Fibroblast of lung (primary cell): ENCODE data around the gene ARHGAP42. TPM values are rescaled to one million over a fixed set of nuclear protein-coding genes. Genes with fewer than 3 reads are reported as not detected.

Source experiments
- DNase-seq, 2 donors: peaks; one replicate each; pipeline versions ENCODE4 v3.0.0 to v3.0.0-alpha.2; 2010; ENCODE audit warnings: low read depth in 2 of 2
- H2AFZ ChIP-seq: 2 replicates; pipeline ENCODE4 v1.5.1; 2012; ENCODE audit warnings: low read length, control low read depth, inconsistent platforms
- H3K27ac ChIP-seq: 2 replicates; pipeline ENCODE4 v1.5.1; 2011; ENCODE audit warnings: low read length, control low read depth; ENCODE audit not compliant: insufficient read depth
- H3K27me3 ChIP-seq: 2 replicates; pipeline ENCODE4 v1.5.1; 2011; ENCODE audit warnings: mild to moderate bottlenecking, low read length; ENCODE audit not compliant: control insufficient read depth, insufficient read depth
- H3K36me3 ChIP-seq: 2 replicates; pipeline ENCODE4 v1.5.1; 2011; ENCODE audit warnings: low read length; ENCODE audit not compliant: control insufficient read depth, insufficient read depth
- H3K4me1 ChIP-seq: 2 replicates; pipeline ENCODE4 v1.5.1; 2011; ENCODE audit warnings: low read length; ENCODE audit not compliant: control insufficient read depth, insufficient read depth; ENCODE audit errors: extremely low read depth
- H3K4me2 ChIP-seq: 2 replicates; pipeline ENCODE4 v1.5.1; 2011; ENCODE audit warnings: low read length, control low read depth; ENCODE audit not compliant: insufficient read depth; ENCODE audit errors: extremely low read depth
- H3K4me3 ChIP-seq, 4 experiments: fragments of 200-600 bp in 1 of 4; sonication (generic) in 1 of 4; replicated peaks in 1 of 4; 2 replicates each; pipeline ENCODE4 v1.5.1; 2011 to 2016; ENCODE audit warnings: low read length in 4 of 4, low read depth in 3 of 4, mild to moderate bottlenecking in 3 of 4, control low read depth in 2 of 4, inconsistent platforms in 1 of 4, mixed read lengths in 1 of 4; ENCODE audit not compliant: insufficient read depth in 1 of 4; ENCODE audit errors: control extremely low read depth in 1 of 4
- H3K79me2 ChIP-seq: 2 replicates; pipeline ENCODE4 v1.5.1; 2012; ENCODE audit warnings: mild to moderate bottlenecking, low read length, inconsistent platforms; ENCODE audit not compliant: control insufficient read depth, insufficient read depth
- H3K9ac ChIP-seq: 2 replicates; pipeline ENCODE4 v1.5.1; 2011; ENCODE audit warnings: mild to moderate bottlenecking, low read length, control low read depth; ENCODE audit not compliant: insufficient read depth
- H3K9me3 ChIP-seq: 2 replicates; pipeline ENCODE4 v1.5.1; 2012; ENCODE audit warnings: low read depth, low read length; ENCODE audit not compliant: control insufficient read depth, insufficient read depth
- H4K20me1 ChIP-seq: 2 replicates; pipeline ENCODE4 v1.5.1; 2011; ENCODE audit warnings: low read length; ENCODE audit not compliant: control insufficient read depth, insufficient read depth; ENCODE audit errors: extremely low read depth
- CTCF ChIP-seq, 2 donors: IDR thresholded peaks in 1 of 2; conservative IDR thresholded peaks in 1 of 2; 1 replicate in 1 of 2; 2 replicates in 1 of 2; pipeline ENCODE4 v1.5.1; 2011 to 2012; ENCODE audit warnings: low read length in 2 of 2, control low read depth in 1 of 2, inconsistent platforms in 1 of 2, low read depth in 1 of 2, mild to moderate bottlenecking in 1 of 2
- EZH2 ChIP-seq: IDR thresholded peaks from 2 replicates; pipeline ENCODE4 v1.5.1; 2012; ENCODE audit warnings: low read length, control low read depth, mild to moderate bottlenecking; ENCODE audit errors: missing control alignments
- polyA plus RNA-seq, 2 donors: library from polyadenylated mRNA; depleted of rRNA in 1 of 2; stranded (reverse) in 1 of 2; unstranded in 1 of 2; fragments of >200 nt; gene quantifications; 2 replicates each; pipeline ENCODE4 v1.2.1, GENCODE V29; 2011 to 2012; ENCODE audit warnings: missing spikeins in 1 of 2
- total RNA-seq: library from RNA; depleted of rRNA; stranded (reverse); fragments of >200 nt; gene quantifications from 2 replicates; pipeline ENCODE4 v1.2.1, GENCODE V29; 2014

Gene ARHGAP42
- total and polyA plus RNA-seq, 2 donors (not counting 1 experiment from before 2014, with no cell fraction given) = 8.0 to 13.4 TPM

GRCh38 chr11:100956351-100956750 is 269.3 kb downstream of the ARHGAP42 start:
- Histone ChIP-seq H3K4me1 (no peaks in the 10 kb centered on the region), H3K9ac (no peak overlapping the region), H3K4me3 (no peak overlapping the region), H3K27ac (no peak overlapping the region), H3K79me2 (no peaks in the 10 kb centered on the region), H2AFZ (no peak overlapping the region), H3K4me2 (no peak overlapping the region), H4K20me1 (no peaks in the 10 kb centered on the region), H3K27me3 (no peaks in the 10 kb centered on the region), H3K9me3 (no peaks in the 10 kb centered on the region), H3K36me3 (no peaks in the 10 kb centered on the region)
- no peak for DNase-seq
- TF ChIP-seq EZH2 (no peak), CTCF (conservative IDR thresholded peaks at IDR 0.05 in 1 of 2, IDR thresholded peaks at IDR 0.05 in 1 of 2; ENCODE audit: low read depth in 1 of 2, low read length in 2 of 2) (no peak)

- Histone ChIP-seq H2AFZ (no peak overlapping the region), H3K9me3 (no peaks in the 10 kb centered on the region), H3K4me3 (no peak overlapping the region), H3K27me3 (no peaks in the 10 kb centered on the region), H3K4me1 (no peaks in the 10 kb centered on the region), H3K27ac (no peak overlapping the region), H3K9ac (no peak overlapping the region), H3K4me2 (no peak overlapping the region), H3K79me2 (no peaks in the 10 kb centered on the region), H4K20me1 (no peaks in the 10 kb centered on the region), H3K36me3 (no peaks in the 10 kb centered on the region)
- TF ChIP-seq EZH2 (no peak), CTCF (conservative IDR thresholded peaks at IDR 0.05 in 1 of 2, IDR thresholded peaks at IDR 0.05 in 1 of 2; ENCODE audit: low read depth in 1 of 2, low read length in 2 of 2) (no peak)
- DNase-seq = no peak
Measured at GRCh38 chr11:100957499-100957898, 270.4 kb downstream of the ARHGAP42 start.

- no peaks in the 10 kb centered on the region for H3K79me2 ChIP-seq
- no peaks in the 10 kb centered on the region for H3K36me3 ChIP-seq
- no peak overlapping the region for H3K27ac ChIP-seq
- H4K20me1 ChIP-seq = no peaks in the 10 kb centered on the region
- no peaks in the 10 kb centered on the region for H3K4me1 ChIP-seq
- no peak overlapping the region for H2AFZ ChIP-seq
- no peak overlapping the region for H3K4me2 ChIP-seq
- no peaks in the 10 kb centered on the region for H3K27me3 ChIP-seq
- H3K9me3 ChIP-seq = no peaks in the 10 kb centered on the region
- peak in 1 of 2 donors; percentile 10 for DNase-seq
- H3K4me3 ChIP-seq = no peak overlapping the region
- TF ChIP-seq EZH2 = no peak
- no peak for TF ChIP-seq CTCF (conservative IDR thresholded peaks at IDR 0.05 in 1 of 2, IDR thresholded peaks at IDR 0.05 in 1 of 2; ENCODE audit: low read depth in 1 of 2, low read length in 2 of 2)
- H3K9ac ChIP-seq = no peak overlapping the region
Measured at GRCh38 chr11:100961633-100962032, 274.5 kb downstream of the ARHGAP42 start.
